Naive thymus-derived CD8-positive, alpha-beta T cell (primary cell): ENCODE measurements around the gene HSH2D. TPM values are rescaled to one million over a fixed set of nuclear protein-coding genes. Genes with fewer than 3 reads are reported as not detected.

Experiments
- ATAC-seq, 2 donors: fragments of 150-1000 bp; cut with Tn5 transposase in 1 of 2; sonication (Bioruptor Pico), chemical (Tn5 transposase) in 1 of 2; 1 replicate in 1 of 2; 2 replicates in 1 of 2; pipeline ENCODE4 v1.10.0; 2021; ENCODE audit warnings: mild to moderate bottlenecking in 2 of 2, moderate library complexity in 2 of 2
- POLR2A ChIA-PET: fragments of 350-600 bp; sonication (Branson Sonifier 250); formaldehyde crosslinking; loops from one replicate; lab custom pipeline; 2021; ENCODE audit warnings: antibody characterized with exemption; lab: Charles Lee
- DNase-seq, 10 donors: peaks; one replicate each; pipeline versions ENCODE4 v3.0.0 to v3.0.0-alpha.2; 2020 to 2022
- H3K27ac Mint-ChIP-seq, 10 donors: one replicate each; pipeline ENCODE4 v1.8.0; 2020 to 2022; ENCODE audit warnings: mild to moderate bottlenecking in 10 of 10, mixed read lengths in 10 of 10, moderate library complexity in 4 of 10, inconsistent platforms in 1 of 10
- H3K27me3 Mint-ChIP-seq, 5 donors: one replicate each; pipeline ENCODE4 v1.8.0; 2021 to 2022; ENCODE audit warnings: mixed read lengths in 5 of 5
- H3K36me3 Mint-ChIP-seq, 3 donors: one replicate each; pipeline ENCODE4 v1.8.0; 2020 to 2022; ENCODE audit warnings: mixed read lengths in 3 of 3, mild to moderate bottlenecking in 2 of 3, inconsistent platforms in 1 of 3
- H3K4me1 Mint-ChIP-seq, 4 donors: one replicate each; pipeline ENCODE4 v1.8.0; 2021 to 2022; ENCODE audit warnings: mixed read lengths in 4 of 4
- H3K4me3 Mint-ChIP-seq, 10 donors: one replicate each; pipeline ENCODE4 v1.8.0; 2020 to 2022; ENCODE audit warnings: mild to moderate bottlenecking in 10 of 10, mixed read lengths in 10 of 10, moderate library complexity in 6 of 10, inconsistent platforms in 1 of 10
- H3K9me3 Mint-ChIP-seq, 9 donors: one replicate each; pipeline ENCODE4 v1.8.0; 2020 to 2022; ENCODE audit warnings: mixed read lengths in 9 of 9, mild to moderate bottlenecking in 3 of 9, inconsistent platforms in 1 of 9, moderate library complexity in 1 of 9
- polyA plus RNA-seq, 3 donors: library from polyadenylated mRNA; unstranded; fragments of 300-500 nt; fragmentation: Illumina TruSeq; gene quantifications; one replicate each; pipeline ENCODE4 v1.2.3, GENCODE V29; 2021
- total RNA-seq, 8 experiments: library from RNA in 2 of 8; stranded (reverse) in 2 of 8; gene quantifications; one replicate each; pipeline ENCODE4 v1.2.3 and lab custom pipeline; 2021 to 2026

The HSH2D gene
- total and polyA plus RNA-seq, 5 experiments from 2014 or later, result 6.5 to 25.2 (median 9.8) TPM

GRCh38 chr19:16185123-16185767 is 41.8 kb downstream of the HSH2D start, which contains the start of gene FAM32A:
TSS of gene FAM32A (plus strand) at chr19:16185410. CDS start at chr19:16185443, 33 bp downstream.
- Mint-ChIP-seq H3K9me3 (no peaks in the 10 kb centered on the region), H3K36me3 (peaks cover 3 to 38% (median 5%) of the 10 kb centered on the region in 3 donors)
- ATAC-seq, result peak; percentile 90 to 91

DNA sequence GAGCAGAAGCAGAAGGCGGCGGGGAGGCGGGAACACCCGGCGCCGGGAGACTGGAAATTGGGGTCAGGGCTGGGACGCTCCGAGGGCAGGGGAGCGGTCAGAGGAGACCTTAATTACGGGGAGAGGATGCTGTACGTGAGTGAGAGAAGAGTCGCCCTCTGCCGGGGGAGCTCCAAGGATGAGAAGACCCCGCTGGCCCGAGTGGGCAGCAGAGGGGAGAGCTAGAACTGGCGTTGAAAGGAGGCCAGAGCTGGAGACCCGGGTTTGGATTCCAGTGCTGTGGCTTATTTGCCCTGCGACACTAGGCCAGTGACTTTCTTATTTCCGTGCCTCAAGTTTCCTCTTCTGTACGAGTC is 42.3 kb downstream of the HSH2D start:
- ATAC-seq (peak; percentile 42 to 45), DNase-seq (peak; percentile 20 to 73 (median 46))
- Mint-ChIP-seq H3K4me3 (peak overlapping the region; percentile 95 to 100 (median 98)), H3K27ac (peak overlapping the region; percentile 95 to 99 (median 98)), H3K27me3 (peaks cover 0 to 1% (median 0%) of the 10 kb centered on the region in 5 donors), H3K9me3 (no peaks in the 10 kb centered on the region), H3K4me1 (peaks cover 17 to 48% (median 36%) of the 10 kb centered on the region in 4 donors), H3K36me3 (peaks cover 3 to 43% (median 5%) of the 10 kb centered on the region in 3 donors)
- POLR2A ChIA-PET, result interaction anchor here (0.6 to 3.4 kb wide), 24 partner anchors 9 to 944 kb away, joined by 3 to 24 read pairs (median 7); partner anchors contain the start of genes AP1M1, KLF2 and TPM4

More at GRCh38 chr19:16185123-16185767, 41.8 kb downstream of the HSH2D start, which contains the start of gene FAM32A:
- H3K27me3 Mint-ChIP-seq, result peaks cover 0 to 1% (median 0%) of the 10 kb centered on the region in 5 donors
- peak within 1 kb of the TSS; percentile 95 to 99 (median 98) for H3K27ac Mint-ChIP-seq
- POLR2A ChIA-PET, result interaction anchor here (0.5 to 3.4 kb wide), 29 partner anchors 11 to 944 kb away, joined by 3 to 24 read pairs (median 5); partner anchors contain the start of genes AP1M1, KLF2 and TPM4
- peak; percentile 88 to 100 (median 99) for DNase-seq
- peaks cover 17 to 48% (median 36%) of the 10 kb centered on the region in 4 donors for H3K4me1 Mint-ChIP-seq
- H3K4me3 Mint-ChIP-seq, result peak within 1 kb of the TSS; percentile 95 to 100 (median 98)

- H3K4me1 Mint-ChIP-seq, result peaks cover 17 to 49% (median 30%) of the 10 kb centered on the region in 4 donors
- POLR2A ChIA-PET, result interaction anchor here (1.0 to 2.2 kb wide), 4 partner anchors 9 to 80 kb away, joined by 3 to 5 read pairs (median 4); partner anchors contain the start of gene AP1M1
- peak overlapping the region in 5 of 10 donors; percentile 6 to 57 (median 16) for H3K4me3 Mint-ChIP-seq
- ATAC-seq, result no peak
- H3K9me3 Mint-ChIP-seq, result no peaks in the 10 kb centered on the region
- peak in 1 of 10 donors; percentile 35 for DNase-seq
- peaks cover 3 to 66% (median 5%) of the 10 kb centered on the region in 3 donors for H3K36me3 Mint-ChIP-seq
- H3K27me3 Mint-ChIP-seq, result peaks cover 0 to 1% (median 0%) of the 10 kb centered on the region in 5 donors
- peak overlapping the region in 7 of 10 donors; percentile 12 to 85 (median 51) for H3K27ac Mint-ChIP-seq
These were observed 45.0 kb downstream of the HSH2D start for GRCh38 chr19:16188521-16188920.

- Mint-ChIP-seq H3K4me1 (peaks cover 15 to 45% (median 27%) of the 10 kb centered on the region in 4 donors), H3K9me3 (no peaks in the 10 kb centered on the region), H3K36me3 (peaks cover 3 to 67% (median 3%) of the 10 kb centered on the region in 3 donors), H3K27ac (peak overlapping the region in 3 of 10 donors; percentile 40 to 70 (median 48)), H3K27me3 (no peaks in the 10 kb centered on the region), H3K4me3 (no peak overlapping the region)
- POLR2A ChIA-PET, result interaction anchor here (0.6 to 1.1 kb wide), 2 partner anchors 25 to 138 kb away, joined by 4 to 6 read pairs; no protein-coding TSS in a partner anchor
- ATAC-seq (no peak), DNase-seq (no peak)
These were observed 46.7 kb downstream of the HSH2D start for GRCh38 chr19:16190198-16190597.

- H3K36me3 Mint-ChIP-seq, result peaks cover 0 to 64% (median 0%) of the 10 kb centered on the region in 3 donors
These were observed 47.3 kb downstream of the HSH2D start for GRCh38 chr19:16190736-16191135.

DNA sequence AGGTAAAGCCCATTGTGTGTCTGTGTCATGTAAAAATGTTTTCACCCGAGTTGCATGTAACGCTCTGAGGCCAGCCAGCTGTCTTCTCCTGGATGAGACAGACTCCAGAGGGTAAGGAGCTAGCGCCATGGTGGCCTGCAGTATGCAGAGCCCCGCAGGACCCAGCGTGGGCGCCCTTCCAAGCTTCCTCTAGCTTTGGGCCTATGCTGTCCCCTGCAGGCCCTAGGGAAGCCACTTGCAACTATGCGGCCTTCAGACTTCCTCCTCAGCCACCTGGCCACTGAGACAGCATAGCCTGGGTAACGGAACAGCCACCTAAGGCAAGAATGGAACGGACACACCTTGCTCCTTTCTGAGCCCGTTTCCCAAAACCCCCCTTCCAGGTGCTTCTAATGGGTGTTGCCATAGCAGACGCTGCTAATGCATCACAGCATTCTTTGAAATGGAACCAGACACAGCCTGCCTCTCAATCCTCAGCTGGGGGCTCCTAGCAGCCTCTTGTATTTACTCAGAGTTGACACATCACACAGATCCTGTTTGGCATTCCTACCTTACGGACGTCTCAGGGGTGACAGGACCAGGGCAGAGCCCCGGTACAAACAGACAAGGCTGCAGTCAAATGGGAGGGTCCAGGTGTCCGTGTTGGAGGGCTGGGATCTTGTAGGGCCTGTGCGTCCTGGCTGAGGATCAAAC is 47.9 kb downstream of the HSH2D start:
- DNase-seq (no peak), ATAC-seq (peak in 1 of 2 donors; percentile 21)
- Mint-ChIP-seq H3K36me3 (peaks cover 0 to 64% (median 0%) of the 10 kb centered on the region in 3 donors), H3K9me3 (no peaks in the 10 kb centered on the region), H3K4me3 (no peak overlapping the region), H3K4me1 (peaks cover 11 to 36% (median 18%) of the 10 kb centered on the region in 4 donors), H3K27ac (peak overlapping the region in 6 of 10 donors; percentile 13 to 76 (median 48)), H3K27me3 (no peaks in the 10 kb centered on the region)
- POLR2A ChIA-PET, result no interaction called here

More at GRCh38 chr19:16190736-16191135, 47.3 kb downstream of the HSH2D start:
- POLR2A ChIA-PET, result interaction anchor here (1.1 kb wide), 1 partner anchor 137 kb away, joined by 4 read pairs; no protein-coding TSS in a partner anchor
- Mint-ChIP-seq H3K4me1 (peaks cover 11 to 41% (median 22%) of the 10 kb centered on the region in 4 donors), H3K9me3 (no peaks in the 10 kb centered on the region), H3K27me3 (no peaks in the 10 kb centered on the region), H3K4me3 (no peak overlapping the region), H3K27ac (peak overlapping the region in 1 of 10 donors; percentile 40)
- no peak for ATAC-seq
- DNase-seq, result no peak

DNA sequence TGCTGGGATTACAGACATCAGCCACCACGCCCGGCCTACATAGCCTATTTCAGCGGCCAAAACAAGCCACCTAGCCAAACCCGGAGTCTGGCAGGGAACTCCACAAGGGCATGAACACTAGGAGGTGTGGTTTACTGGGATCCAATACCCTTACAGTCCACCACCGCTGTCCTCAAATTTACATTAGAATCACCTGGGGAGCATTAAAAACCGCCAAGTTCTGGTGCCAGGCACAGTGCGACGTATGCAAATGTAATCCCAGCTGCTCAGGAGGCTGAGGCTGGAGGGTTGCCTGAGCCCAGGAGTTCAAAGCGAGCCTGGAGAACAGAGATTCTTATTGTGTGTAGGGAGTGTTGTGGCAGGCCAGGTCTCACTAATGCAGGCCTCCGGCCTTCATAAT is 50.0 kb downstream of the HSH2D start:
- Mint-ChIP-seq H3K4me3 (no peak overlapping the region), H3K36me3 (peaks cover 0 to 47% (median 0%) of the 10 kb centered on the region in 3 donors), H3K27ac (peak overlapping the region in 3 of 10 donors; percentile 15 to 22 (median 16)), H3K4me1 (peaks cover 8 to 32% (median 17%) of the 10 kb centered on the region in 4 donors), H3K9me3 (no peaks in the 10 kb centered on the region), H3K27me3 (no peaks in the 10 kb centered on the region)
- ATAC-seq (no peak), DNase-seq (no peak)
- POLR2A ChIA-PET, result no interaction called here

- Mint-ChIP-seq H3K27me3 (no peaks in the 10 kb centered on the region), H3K9me3 (no peaks in the 10 kb centered on the region), H3K27ac (peak overlapping the region; percentile 94 to 99 (median 98)), H3K4me1 (peaks cover 26 to 53% (median 43%) of the 10 kb centered on the region in 4 donors), H3K4me3 (peak overlapping the region; percentile 75 to 95 (median 88)), H3K36me3 (peaks cover 0 to 25% (median 4%) of the 10 kb centered on the region in 3 donors)
- ATAC-seq (no peak), DNase-seq (no peak)
- POLR2A ChIA-PET, result interaction anchor here (0.6 to 4.2 kb wide), 20 partner anchors 9 to 360 kb away, joined by 3 to 21 read pairs (median 5); partner anchors contain the start of genes FAM32A and KLF2
These were observed 53.7 kb downstream of the HSH2D start for GRCh38 chr19:16197188-16197621.

DNA sequence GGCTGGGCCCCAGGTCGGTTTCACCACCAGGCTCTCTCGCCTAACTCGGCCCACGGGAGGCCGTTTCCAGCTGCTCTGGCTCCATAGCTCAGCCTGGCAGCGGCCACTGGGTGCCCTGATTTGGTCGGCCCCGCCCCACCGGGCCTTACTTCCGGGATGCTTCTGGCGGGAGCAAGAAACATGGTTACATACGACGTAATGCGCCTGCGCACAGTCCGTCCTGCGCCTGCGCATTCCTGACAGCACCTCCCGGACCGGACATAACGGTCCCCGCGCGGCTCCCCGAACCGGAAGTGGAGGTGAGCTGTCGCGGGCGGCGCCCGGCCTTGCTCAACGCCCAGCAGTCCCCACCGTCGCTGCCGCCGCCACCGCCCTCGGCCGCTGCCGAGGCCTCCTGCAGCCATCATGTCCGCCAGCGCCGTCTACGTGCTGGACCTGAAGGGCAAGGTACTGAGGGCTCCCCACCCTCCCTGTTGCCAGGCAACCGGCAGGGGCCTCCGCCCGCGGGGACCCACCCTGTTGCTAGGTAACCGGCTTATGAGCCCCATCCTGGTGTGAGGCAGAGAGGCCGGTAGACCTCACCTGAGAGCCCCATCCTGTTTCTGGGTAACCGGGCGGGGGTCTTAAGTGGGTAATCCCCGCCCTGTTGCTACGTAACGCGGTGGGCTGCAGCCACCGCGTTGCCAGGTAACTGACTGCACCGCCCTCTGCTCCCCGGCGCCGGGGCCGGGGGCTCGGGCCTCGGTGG is 54.3 kb downstream of the HSH2D start, which contains the start of gene AP1M1:
AP1M1 (plus strand) TSS at position 290 of the 748 bp plus-strand sequence; CDS start at position 406, 116 bp downstream.
- POLR2A ChIA-PET, result interaction anchor here (0.6 to 4.2 kb wide), 25 partner anchors 9 to 1675 kb away, joined by 3 to 21 read pairs (median 5); partner anchors contain the start of genes FAM32A and KLF2
- Mint-ChIP-seq H3K4me3 (peak within 1 kb of the TSS; percentile 75 to 95 (median 90)), H3K36me3 (peaks cover 0 to 27% (median 5%) of the 10 kb centered on the region in 3 donors), H3K27me3 (no peaks in the 10 kb centered on the region), H3K4me1 (peaks cover 32 to 59% (median 48%) of the 10 kb centered on the region in 4 donors), H3K27ac (peak within 1 kb of the TSS; percentile 94 to 99 (median 98)), H3K9me3 (no peaks in the 10 kb centered on the region)
- DNase-seq (peak; percentile 94 to 99 (median 97)), ATAC-seq (peak; percentile 78 to 83)

DNA sequence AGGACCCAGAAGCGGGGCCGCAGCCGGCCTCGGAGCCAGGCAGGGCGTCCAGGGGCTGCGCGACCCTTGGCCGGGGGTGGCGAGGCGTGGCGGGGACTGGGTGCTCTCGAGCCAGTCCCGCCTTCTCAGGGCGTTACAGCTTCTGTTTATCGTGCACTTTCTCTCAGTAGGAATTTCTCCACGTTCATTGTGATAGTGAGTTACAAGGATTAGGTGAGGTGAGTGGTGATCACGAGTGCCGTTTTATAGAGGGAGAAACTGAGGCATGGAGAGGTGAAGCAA is 54.8 kb downstream of the HSH2D start:
- H3K27me3 Mint-ChIP-seq, result no peaks in the 10 kb centered on the region
- peak overlapping the region; percentile 70 to 95 (median 88) for H3K4me3 Mint-ChIP-seq
- ATAC-seq (no peak), DNase-seq (no peak)
- H3K9me3 Mint-ChIP-seq, result no peaks in the 10 kb centered on the region
- H3K4me1 Mint-ChIP-seq, result peaks cover 33 to 64% (median 53%) of the 10 kb centered on the region in 4 donors
- H3K36me3 Mint-ChIP-seq, result peaks cover 0 to 29% (median 7%) of the 10 kb centered on the region in 3 donors
- POLR2A ChIA-PET, result interaction anchor here (0.6 to 4.2 kb wide), 21 partner anchors 9 to 1676 kb away, joined by 3 to 21 read pairs (median 6); partner anchors contain the start of genes FAM32A and KLF2
- H3K27ac Mint-ChIP-seq, result peak overlapping the region; percentile 93 to 99 (median 96)

DNA sequence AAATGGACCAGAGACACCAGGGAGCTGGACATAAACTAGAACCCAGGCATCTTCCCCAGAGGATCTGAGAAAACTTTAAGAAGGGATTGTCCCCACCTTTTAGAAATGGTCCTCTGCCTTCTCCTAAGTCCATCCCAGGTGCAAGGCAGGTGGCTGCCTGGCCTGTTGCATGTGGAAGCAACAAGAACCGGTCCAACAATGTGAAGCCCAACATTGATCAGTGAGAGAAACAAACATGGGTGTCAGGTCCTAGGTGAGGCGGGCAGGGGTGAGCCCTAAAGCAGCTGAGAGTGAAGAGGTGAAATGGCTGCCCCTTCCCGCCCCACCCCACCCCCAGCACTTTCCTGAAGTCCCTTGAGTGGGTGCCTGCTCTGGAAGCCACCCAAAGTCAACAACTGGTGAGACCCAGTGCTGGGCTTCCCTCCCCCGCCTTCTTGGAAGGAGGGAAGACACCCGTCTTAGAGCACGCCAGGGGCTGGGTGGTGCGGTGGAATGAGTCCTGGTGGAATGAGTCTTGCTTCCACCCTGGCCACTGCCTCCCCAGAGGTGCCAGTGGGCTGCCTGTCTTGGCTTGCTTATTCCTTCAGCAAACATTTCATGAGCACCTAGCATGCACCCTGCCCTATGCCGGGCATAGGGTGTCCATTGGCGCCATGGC is 55.9 kb downstream of the HSH2D start:
- H3K4me3 Mint-ChIP-seq, result peak overlapping the region; percentile 75 to 95 (median 88)
- no peaks in the 10 kb centered on the region for H3K27me3 Mint-ChIP-seq
- no peaks in the 10 kb centered on the region for H3K9me3 Mint-ChIP-seq
- no peak for ATAC-seq
- peaks cover 0 to 36% (median 12%) of the 10 kb centered on the region in 3 donors for H3K36me3 Mint-ChIP-seq
- H3K27ac Mint-ChIP-seq, result peak overlapping the region; percentile 95 to 99 (median 96)
- DNase-seq, result no peak
- POLR2A ChIA-PET, result interaction anchor here (1.1 to 4.2 kb wide), 7 partner anchors 8 to 184 kb away, joined by 3 to 21 read pairs (median 7); partner anchors contain the start of gene FAM32A
- peaks cover 38 to 73% (median 60%) of the 10 kb centered on the region in 4 donors for H3K4me1 Mint-ChIP-seq
